Spleen (tissue), 11 donors: ENCODE results near the gene DCLRE1A. TPM values are rescaled to one million over a fixed set of nuclear protein-coding genes. Genes with fewer than 3 reads are reported as not detected.

Experiments
- DNase-seq: peaks from one replicate; pipeline ENCODE4 v3.0.0-alpha.2; 2020
- H3K27ac ChIP-seq, 8 donors: fragments of 200-600 bp; sonication (generic) in 7 of 8; 1 replicate in 4 of 8; 2 replicates in 4 of 8; pipeline versions ENCODE4 v1.5.0 to v1.8.0; 2016 to 2021; ENCODE audit warnings: inconsistent platforms in 4 of 8, mild to moderate bottlenecking in 4 of 8, moderate library complexity in 1 of 8
- H3K27me3 ChIP-seq, 7 donors: fragments of 200-600 bp; sonication (generic) in 6 of 7; replicated peaks in 1 of 7; 1 replicate in 4 of 7; 2 replicates in 3 of 7; pipeline versions ENCODE4 v1.5.0 to v1.8.0; 2016 to 2021; ENCODE audit warnings: inconsistent platforms in 3 of 7, mild to moderate bottlenecking in 1 of 7
- H3K36me3 ChIP-seq, 6 donors: fragments of 200-600 bp; sonication (generic) in 5 of 6; 1 replicate in 4 of 6; 2 replicates in 2 of 6; pipeline versions ENCODE4 v1.5.0 to v1.8.0; 2016 to 2021; ENCODE audit warnings: inconsistent platforms in 2 of 6
- H3K4me1 ChIP-seq, 6 donors: fragments of 200-600 bp; sonication (generic) in 5 of 6; 1 replicate in 3 of 6; 2 replicates in 3 of 6; pipeline versions ENCODE4 v1.5.0 to v1.8.0; 2016 to 2021; ENCODE audit warnings: inconsistent platforms in 3 of 6
- H3K4me3 ChIP-seq, 8 donors: fragments of 200-600 bp; sonication (generic) in 7 of 8; 1 replicate in 4 of 8; 2 replicates in 4 of 8; pipeline versions ENCODE4 v1.5.0 to v1.8.0; 2016 to 2021; ENCODE audit warnings: inconsistent platforms in 4 of 8, mild to moderate bottlenecking in 4 of 8, moderate library complexity in 2 of 8
- H3K9me3 ChIP-seq, 8 donors: fragments of 200-600 bp; sonication (generic) in 7 of 8; 1 replicate in 4 of 8; 2 replicates in 4 of 8; pipeline versions ENCODE4 v1.5.0 to v1.8.0; 2016 to 2021; ENCODE audit warnings: inconsistent platforms in 4 of 8
- POLR2A ChIP-seq, 3 donors: fragments of 450-650 bp; IDR thresholded peaks; one replicate each; pipeline ENCODE4 v1.5.1; 2017; ENCODE audit warnings: antibody characterized with exemption in 3 of 3, mild to moderate bottlenecking in 1 of 3
- POLR2AphosphoS5 ChIP-seq, 3 donors: sonication (generic); formaldehyde crosslinking; IDR thresholded peaks; one replicate each; pipeline ENCODE4 v1.5.1; 2017; ENCODE audit warnings: antibody characterized with exemption in 3 of 3
- whole genome bisulfite sequencing, 5 donors: extraction: QIAGEN DNeasy Blood & Tissue Kit in 3 of 5; methylation state at CpG; one replicate each; pipeline versions ENCODE4 v1.1.5 to v1.1.7; 2013 to 2018; 5-methylcytosine and 5-hydroxymethylcytosine counted together
- intact Hi-C: fragments of 100-400 bp; cut with DNase I; formaldehyde crosslinking; loops from one replicate; pipeline ENCODE4 v1.15.0; 2023; ENCODE audit warnings: low total_unique reads
- polyA plus RNA-seq, 3 donors: library from polyadenylated mRNA; stranded (reverse); fragments of 200-250 nt; gene quantifications; one replicate each; pipeline ENCODE4 v1.2.1, GENCODE V29; 2013
- small RNA-seq, 4 donors: library from RNA; depleted of rRNA; stranded (forward); fragments of <200 nt; gene quantifications; one replicate each; pipeline ENCODE3, GENCODE V24; 2016
- total RNA-seq, 7 donors: library from RNA; depleted of rRNA in 3 of 7; stranded (reverse); fragments of >200 nt in 3 of 7; fragmentation: NEBNext Ultra II Directional in 4 of 7; extraction: Animal tissue kit (Norgen Biotek cat#: 25700) in 4 of 7; gene quantifications; one replicate each; pipeline versions ENCODE4 v1.1.0 to v1.2.1, GENCODE V29; 2016 to 2021
- TF ChIP-seq, protein P1 (sequence below), 11 experiments: fragments of 200-600 bp in 7 of 11; fragments of 450-650 bp in 4 of 11; sonication (generic) in 4 of 11; IDR thresholded peaks in 8 of 11; conservative IDR thresholded peaks in 3 of 11; 1 replicate in 7 of 11; 2 replicates in 4 of 11; pipeline versions ENCODE4 v1.4.0 to v1.8.0; 2016 to 2021; ENCODE audit warnings: antibody characterized with exemption in 11 of 11, inconsistent platforms in 4 of 11, mild to moderate bottlenecking in 1 of 11
- donor health status: healthy with polysubstance abuse.
- donor health status: DM: no; HTN: no; CAD: no; lungs with moderate emphysema.
- donor health status: DM: no; HTN: no; CAD: no.
- donor health status: Bipolar disorder and iron deficiency.
- donor health status: healthy.
- donor health status: DM: no; HTN: no; CAD: no.
- donor health status: DM: yes; HTN: yes; CAD: no.

Gene DCLRE1A
- total and polyA plus RNA-seq, 10 donors: 2.1 to 8.3 (median 6.0) TPM

DNA sequence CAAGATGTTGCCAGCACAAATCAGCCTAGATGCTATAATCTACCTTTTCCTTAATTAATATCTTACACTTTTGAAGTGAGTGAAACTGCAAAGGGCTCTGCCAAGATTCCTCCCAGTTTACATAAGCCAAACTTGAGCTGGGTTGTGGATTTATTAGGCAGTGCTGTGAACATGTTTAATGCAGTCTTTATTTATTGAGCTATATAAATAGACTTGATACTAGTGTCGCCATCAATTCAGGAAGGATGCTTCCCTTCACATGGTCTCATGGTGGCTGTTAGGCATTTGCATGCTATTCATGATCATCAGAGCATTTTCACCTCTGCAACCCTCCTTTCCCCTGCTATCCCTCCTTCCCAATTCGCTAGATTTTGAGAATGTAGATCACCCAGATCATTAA lies 62.2 kb downstream of the DCLRE1A start:
- DNase-seq: no peak
- H3K27me3 ChIP-seq: peaks cover 0 to 11% (median 0%) of the 10 kb centered on the region in 7 donors
- 62 to 81% (median 77%) methylated on average over 2 of the region's 2 CpGs for WGBS, 5 donors
- TF ChIP-seq POLR2A (IDR thresholded peaks at IDR 0.05) (no peak), POLR2AphosphoS5 (IDR thresholded peaks at IDR 0.05) (no peak)
- TF ChIP-seq, protein P1, sequence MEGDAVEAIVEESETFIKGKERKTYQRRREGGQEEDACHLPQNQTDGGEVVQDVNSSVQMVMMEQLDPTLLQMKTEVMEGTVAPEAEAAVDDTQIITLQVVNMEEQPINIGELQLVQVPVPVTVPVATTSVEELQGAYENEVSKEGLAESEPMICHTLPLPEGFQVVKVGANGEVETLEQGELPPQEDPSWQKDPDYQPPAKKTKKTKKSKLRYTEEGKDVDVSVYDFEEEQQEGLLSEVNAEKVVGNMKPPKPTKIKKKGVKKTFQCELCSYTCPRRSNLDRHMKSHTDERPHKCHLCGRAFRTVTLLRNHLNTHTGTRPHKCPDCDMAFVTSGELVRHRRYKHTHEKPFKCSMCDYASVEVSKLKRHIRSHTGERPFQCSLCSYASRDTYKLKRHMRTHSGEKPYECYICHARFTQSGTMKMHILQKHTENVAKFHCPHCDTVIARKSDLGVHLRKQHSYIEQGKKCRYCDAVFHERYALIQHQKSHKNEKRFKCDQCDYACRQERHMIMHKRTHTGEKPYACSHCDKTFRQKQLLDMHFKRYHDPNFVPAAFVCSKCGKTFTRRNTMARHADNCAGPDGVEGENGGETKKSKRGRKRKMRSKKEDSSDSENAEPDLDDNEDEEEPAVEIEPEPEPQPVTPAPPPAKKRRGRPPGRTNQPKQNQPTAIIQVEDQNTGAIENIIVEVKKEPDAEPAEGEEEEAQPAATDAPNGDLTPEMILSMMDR (IDR thresholded peaks at IDR 0.05 in 8 of 11, conservative IDR thresholded peaks at IDR 0.05 in 3 of 11): no peak
- H3K4me3 ChIP-seq: no peak overlapping the region
- intact Hi-C loops: no loop called here
- no peaks in the 10 kb centered on the region for H3K4me1 ChIP-seq
- H3K9me3 ChIP-seq: no peaks in the 10 kb centered on the region
- H3K27ac ChIP-seq: no peak overlapping the region
- H3K36me3 ChIP-seq: no peaks in the 10 kb centered on the region

DNA sequence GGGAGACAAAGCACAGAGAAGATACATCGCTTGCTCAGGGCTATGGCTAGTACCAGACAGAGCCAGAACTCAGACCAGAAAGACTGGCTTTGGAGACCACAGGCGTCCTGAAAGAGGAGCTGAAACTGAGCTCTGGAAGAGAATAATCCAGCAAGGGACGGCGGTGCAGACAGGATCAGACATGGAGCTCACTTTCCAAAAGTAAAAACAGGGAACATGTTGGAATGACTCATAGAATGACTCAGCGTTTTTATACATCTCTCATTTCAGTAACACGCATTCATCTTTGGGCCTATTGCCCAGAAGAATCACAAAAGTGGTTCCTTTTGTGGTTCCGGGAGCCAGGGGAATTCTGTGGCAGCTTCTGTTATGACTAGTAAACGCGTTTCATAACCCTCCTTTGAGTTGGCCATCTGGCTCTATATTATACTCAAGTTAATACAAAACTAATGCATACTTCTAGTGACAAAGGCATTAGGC lies 65.2 kb downstream of the DCLRE1A start:
- intact Hi-C loops: no loop called here
- Histone ChIP-seq H3K9me3 (no peaks in the 10 kb centered on the region), H3K4me1 (no peaks in the 10 kb centered on the region), H3K4me3 (no peak overlapping the region), H3K27me3 (peaks cover 0 to 5% (median 0%) of the 10 kb centered on the region in 7 donors), H3K36me3 (no peaks in the 10 kb centered on the region), H3K27ac (no peak overlapping the region)
- 41 to 71% (median 51%) methylated on average over 9 of the region's 9 CpGs for WGBS, 5 donors
- no peak for DNase-seq
- TF ChIP-seq POLR2AphosphoS5 (IDR thresholded peaks at IDR 0.05): no peak
- TF ChIP-seq, protein P1 (IDR thresholded peaks at IDR 0.05 in 8 of 11, conservative IDR thresholded peaks at IDR 0.05 in 3 of 11): no peak
- no peak for TF ChIP-seq POLR2A (IDR thresholded peaks at IDR 0.05)

Small RNAs within 50 kb of the gene (small RNA-seq; reads per million reads assigned to genes)
- 0 reads per million in 4 donors for gene RF00560

Other genes with a start within 250 kb of the DCLRE1A start
- under 1 TPM in 1 of 7 donors, not detected in 6; 0.13 TPM for gene NRAP, start 190.0 kb downstream of the DCLRE1A start, total RNA-seq
- gene NRAP, start 190.0 kb downstream of the DCLRE1A start, polyA plus RNA-seq: under 1 TPM; 0.03 to 0.04 (median 0.03) TPM
- 10 to 100 TPM; 16.5 to 27.3 (median 21.3) TPM for gene CASP7, start 174.2 kb downstream of the DCLRE1A start, total RNA-seq
- gene CASP7, start 174.2 kb downstream of the DCLRE1A start, polyA plus RNA-seq: 10 to 100 TPM; 10.4 to 15.9 (median 14.0) TPM
- not detected for gene PLEKHS1, start 102.4 kb downstream of the DCLRE1A start, total RNA-seq
- under 1 TPM; 0.02 to 0.07 (median 0.03) TPM for gene PLEKHS1, start 102.4 kb downstream of the DCLRE1A start, polyA plus RNA-seq
- 10 to 100 TPM; 34.7 to 71.1 (median 50.9) TPM for gene NHLRC2, start 579 bp upstream of the DCLRE1A start, total RNA-seq
- gene NHLRC2, start 579 bp upstream of the DCLRE1A start, polyA plus RNA-seq: 1 to 10 TPM; 3.4 to 4.9 (median 4.2) TPM
- gene ADRB1, start 189.8 kb upstream of the DCLRE1A start, total RNA-seq: 1 to 10 TPM; 1.5 to 4.8 (median 3.0) TPM
- under 1 TPM; 0.47 to 0.83 (median 0.50) TPM for gene ADRB1, start 189.8 kb upstream of the DCLRE1A start, polyA plus RNA-seq